Pancreas (tissue), 10 donors: ENCODE measurements around the gene BMF. TPM values are rescaled to one million over a fixed set of nuclear protein-coding genes. Genes with fewer than 3 reads are reported as not detected.

Experiments
- ATAC-seq, 4 donors: fragments of 200-7000 bp; cut with Tn5 transposase; one replicate each; pipeline versions ENCODE4 v1.8.0 to v1.9.1; 2020; ENCODE audit warnings: mild to moderate bottlenecking in 4 of 4, moderate library complexity in 4 of 4
- DNase-seq, 6 donors: peaks; one replicate each; pipeline ENCODE4 v3.0.0-alpha.2; 2020
- FAIRE-seq: peaks from 2 replicates; lab custom pipeline; 2012; peaks lifted over from hg19 to GRCh38; lab: Jason Lieb, UNC
- H3K27ac ChIP-seq, 4 donors: fragments of 200-600 bp; sonication (generic); 1 replicate in 3 of 4; 2 replicates in 1 of 4; pipeline versions ENCODE4 v1.5.0 to v1.8.0; 2020
- H3K27me3 ChIP-seq, 4 donors: fragments of 200-600 bp; one replicate each; pipeline ENCODE4 v1.8.0; 2021
- H3K36me3 ChIP-seq, 3 donors: fragments of 200-600 bp; sonication (generic) in 1 of 3; one replicate each; pipeline versions ENCODE4 v1.5.0 to v1.8.0; 2020 to 2021
- H3K4me1 ChIP-seq, 3 donors: fragments of 200-600 bp; one replicate each; pipeline ENCODE4 v1.8.0; 2021
- H3K4me3 ChIP-seq, 4 donors: fragments of 200-600 bp; sonication (generic) in 2 of 4; one replicate each; pipeline versions ENCODE4 v1.5.0 to v1.8.0; 2020 to 2021
- H3K9me3 ChIP-seq, 4 donors: fragments of 200-600 bp; one replicate each; pipeline ENCODE4 v1.8.0; 2021
- WGBS, 2 donors: extraction: QIAGEN DNeasy Blood & Tissue Kit; methylation state at CpG; one replicate each; pipeline ENCODE4 v1.1.7; 2013; 5-methylcytosine and 5-hydroxymethylcytosine counted together
- intact Hi-C, 3 donors: fragments of 100-400 bp; cut with DNase I; formaldehyde crosslinking; loops; one replicate each; pipeline versions ENCODE4 v1.11.1 to v1.14.2; 2022
- polyA plus RNA-seq, 2 donors: library from polyadenylated mRNA; stranded (reverse); fragments of 200-250 nt; gene quantifications; one replicate each; pipeline ENCODE4 v1.2.3, GENCODE V29; 2013
- total RNA-seq, 6 donors: library from RNA; stranded (reverse); fragmentation: NEBNext Ultra II Directional in 4 of 6; extraction: Animal tissue kit (Norgen Biotek cat#: 25700) in 4 of 6; gene quantifications; one replicate each; pipeline versions ENCODE4 v1.2.1 to v1.2.4, GENCODE V29; 2021 to 2023
- TF ChIP-seq, protein P1 (sequence below), 4 donors: fragments of 200-600 bp; sonication (generic) in 3 of 4; IDR thresholded peaks; one replicate each; pipeline versions ENCODE4 v1.5.0 to v1.8.0; 2021; ENCODE audit warnings: antibody characterized with exemption in 4 of 4
- donor health status: healthy with polysubstance abuse.
- donor health status: DM: no; HTN: no; CAD: no; lungs with moderate emphysema.
- donor health status: DM: no; HTN: no; CAD: no.
- donor health status: control.
- donor health status: control.
- donor health status: Bipolar disorder and iron deficiency.
- donor health status: DM: yes; HTN: yes; CAD: no.
- donor health status: DM: no; HTN: no; CAD: no.
- donor health status: DM: no; HTN: no; CAD: no.
- donor health status: DM: yes; HTN: yes; CAD: no.

The BMF gene
- total and polyA plus RNA-seq, 8 donors, result 4.1 to 25.9 (median 6.1) TPM

DNA sequence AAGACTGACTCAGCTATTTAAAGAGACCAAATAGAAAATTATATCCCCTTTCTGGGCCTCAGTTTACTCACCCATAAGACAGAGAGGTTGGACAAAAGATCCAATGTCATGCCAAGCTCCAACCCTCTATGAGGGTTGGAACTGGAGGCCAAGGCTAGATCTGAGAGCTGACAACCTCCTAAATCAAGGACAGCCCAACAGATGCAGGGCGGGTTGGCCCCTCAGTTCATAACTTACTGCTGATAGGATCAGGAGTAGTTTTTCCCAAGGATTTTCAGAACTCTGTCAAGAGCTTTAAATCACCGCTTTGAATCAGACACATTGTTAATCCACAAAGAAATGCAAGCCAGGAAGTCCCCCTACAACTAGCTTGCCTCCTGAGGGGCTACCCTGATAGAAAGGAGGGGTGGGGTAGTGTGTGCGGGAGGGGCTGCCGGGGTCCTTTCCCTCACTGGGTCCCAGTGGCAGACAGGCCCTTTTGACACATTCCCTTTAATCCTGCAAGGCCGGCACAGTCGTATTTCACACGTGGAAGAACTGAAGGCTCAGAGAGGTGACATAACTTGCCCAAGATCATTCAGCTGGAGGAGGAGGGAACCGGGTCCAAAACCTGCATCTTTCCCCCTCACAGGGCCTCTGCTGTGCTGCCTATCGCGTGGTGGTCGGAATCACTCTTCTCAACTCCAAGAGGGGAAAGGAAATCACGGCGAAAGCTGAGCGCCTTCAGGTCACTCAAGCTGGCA, 21.4 kb downstream of the BMF start:
- WGBS, 2 donors, result 72 to 77% methylated on average over 14 of the region's 14 CpGs
- H3K4me1 ChIP-seq, result peaks cover 28 to 45% (median 37%) of the 10 kb centered on the region in 3 donors
- no peaks in the 10 kb centered on the region for H3K36me3 ChIP-seq
- H3K4me3 ChIP-seq, result no peak overlapping the region
- no peaks in the 10 kb centered on the region for H3K27me3 ChIP-seq
- H3K27ac ChIP-seq, result no peak overlapping the region
- no peak for FAIRE-seq
- intact Hi-C loops, result no loop called here
- H3K9me3 ChIP-seq, result no peaks in the 10 kb centered on the region
- TF ChIP-seq, protein P1, sequence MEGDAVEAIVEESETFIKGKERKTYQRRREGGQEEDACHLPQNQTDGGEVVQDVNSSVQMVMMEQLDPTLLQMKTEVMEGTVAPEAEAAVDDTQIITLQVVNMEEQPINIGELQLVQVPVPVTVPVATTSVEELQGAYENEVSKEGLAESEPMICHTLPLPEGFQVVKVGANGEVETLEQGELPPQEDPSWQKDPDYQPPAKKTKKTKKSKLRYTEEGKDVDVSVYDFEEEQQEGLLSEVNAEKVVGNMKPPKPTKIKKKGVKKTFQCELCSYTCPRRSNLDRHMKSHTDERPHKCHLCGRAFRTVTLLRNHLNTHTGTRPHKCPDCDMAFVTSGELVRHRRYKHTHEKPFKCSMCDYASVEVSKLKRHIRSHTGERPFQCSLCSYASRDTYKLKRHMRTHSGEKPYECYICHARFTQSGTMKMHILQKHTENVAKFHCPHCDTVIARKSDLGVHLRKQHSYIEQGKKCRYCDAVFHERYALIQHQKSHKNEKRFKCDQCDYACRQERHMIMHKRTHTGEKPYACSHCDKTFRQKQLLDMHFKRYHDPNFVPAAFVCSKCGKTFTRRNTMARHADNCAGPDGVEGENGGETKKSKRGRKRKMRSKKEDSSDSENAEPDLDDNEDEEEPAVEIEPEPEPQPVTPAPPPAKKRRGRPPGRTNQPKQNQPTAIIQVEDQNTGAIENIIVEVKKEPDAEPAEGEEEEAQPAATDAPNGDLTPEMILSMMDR (IDR thresholded peaks at IDR 0.05), result no peak
- no peak for DNase-seq
- ATAC-seq, result no peak

DNA sequence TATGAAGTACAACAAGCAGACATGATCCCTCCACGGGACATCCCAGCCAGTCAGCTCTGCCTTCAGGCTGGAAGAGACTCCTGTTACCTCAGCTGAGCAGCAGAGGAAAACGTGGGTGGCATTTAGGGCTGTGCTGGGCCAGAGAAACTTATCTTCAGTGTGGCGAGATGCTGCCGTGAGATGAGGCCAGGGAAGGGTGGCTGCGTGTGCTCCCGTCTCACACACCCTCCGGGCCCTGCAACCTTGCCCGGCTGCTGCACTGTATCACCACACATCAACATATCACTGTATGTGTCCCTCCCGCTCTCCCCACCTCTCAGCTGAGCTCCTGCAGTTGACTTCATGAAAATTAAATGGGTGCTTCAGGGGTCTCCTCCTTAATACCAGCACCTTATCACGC, 23.4 kb downstream of the BMF start:
- Histone ChIP-seq H3K27me3 (no peaks in the 10 kb centered on the region), H3K36me3 (no peaks in the 10 kb centered on the region), H3K4me1 (peaks cover 26 to 42% (median 29%) of the 10 kb centered on the region in 3 donors), H3K27ac (no peak overlapping the region), H3K9me3 (no peaks in the 10 kb centered on the region), H3K4me3 (no peak overlapping the region)
- 68 to 75% methylated on average over 10 of the region's 10 CpGs for WGBS, 2 donors
- intact Hi-C loops, result no loop called here
- FAIRE-seq (no peak), DNase-seq (no peak), ATAC-seq (no peak)
- TF ChIP-seq, protein P1 (IDR thresholded peaks at IDR 0.05), result no peak

DNA sequence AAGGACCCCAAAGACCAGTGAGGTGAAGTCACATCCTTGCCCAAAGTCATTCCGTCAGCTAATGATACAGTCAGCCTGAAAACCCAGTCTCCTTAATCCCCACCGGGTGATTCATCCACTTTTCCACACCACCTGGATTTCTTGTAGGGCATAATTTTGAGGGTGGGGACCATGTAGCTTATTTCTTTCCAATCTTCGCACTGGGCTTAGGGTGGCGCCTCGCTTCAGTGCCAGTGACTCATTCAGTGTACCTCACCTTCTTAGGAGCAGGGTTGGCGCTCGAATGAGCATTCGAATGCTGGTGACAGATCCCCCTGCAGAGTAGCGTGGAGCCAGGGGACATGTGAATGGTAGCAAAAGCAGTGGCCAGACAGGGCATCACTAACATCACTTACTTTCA, 24.0 kb downstream of the BMF start:
- Histone ChIP-seq H3K9me3 (no peaks in the 10 kb centered on the region), H3K36me3 (no peaks in the 10 kb centered on the region), H3K27me3 (no peaks in the 10 kb centered on the region), H3K4me3 (no peak overlapping the region), H3K4me1 (peaks cover 20 to 36% (median 29%) of the 10 kb centered on the region in 3 donors), H3K27ac (no peak overlapping the region)
- 95 to 97% methylated on average over 9 of the region's 9 CpGs for WGBS, 2 donors
- no peak for ATAC-seq
- FAIRE-seq, result no peak
- no peak for DNase-seq
- TF ChIP-seq, protein P1 (IDR thresholded peaks at IDR 0.05), result no peak
- intact Hi-C loops, result no loop called here

DNA sequence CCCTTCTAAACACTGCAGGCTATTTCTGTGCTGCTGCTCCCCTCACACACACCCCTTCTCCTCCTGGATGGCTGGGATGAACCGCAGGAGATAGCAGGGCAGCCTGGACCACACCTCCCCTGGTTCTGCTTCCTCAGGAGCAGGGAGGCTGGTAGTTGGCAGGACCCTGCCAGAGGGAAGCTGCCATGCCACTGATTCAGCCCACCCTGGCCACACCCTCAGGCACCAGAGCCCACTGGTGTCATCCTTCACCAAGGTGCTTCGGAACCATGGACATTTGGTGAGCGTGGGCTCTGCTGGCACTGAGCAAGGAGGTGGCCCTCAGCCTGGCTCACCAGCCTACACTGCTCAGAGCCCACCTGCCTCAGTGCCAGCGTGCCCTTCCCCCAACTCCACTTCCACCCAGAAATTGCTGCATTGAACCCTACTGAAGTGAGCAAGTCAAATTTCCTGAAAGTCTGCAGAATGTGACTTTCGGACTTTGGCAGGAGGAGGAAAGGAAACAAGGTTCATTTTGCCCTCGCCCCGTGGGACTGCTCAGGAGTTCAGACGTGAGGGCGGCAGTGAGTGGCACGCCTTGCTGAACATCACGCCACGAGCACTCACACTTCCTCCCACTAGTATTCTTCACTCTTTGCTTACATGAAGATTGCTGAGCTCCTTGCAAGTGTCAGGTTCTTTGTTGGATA, 26.3 kb downstream of the BMF start:
- TF ChIP-seq, protein P1 (IDR thresholded peaks at IDR 0.05), result no peak
- peak overlapping the region; percentile 34 to 86 (median 65) for H3K27ac ChIP-seq
- no peaks in the 10 kb centered on the region for H3K9me3 ChIP-seq
- 64 to 65% methylated on average over 12 of the region's 12 CpGs for WGBS, 2 donors
- DNase-seq, result no peak
- peaks cover 4 to 20% (median 12%) of the 10 kb centered on the region in 3 donors for H3K4me1 ChIP-seq
- FAIRE-seq, result no peak
- H3K4me3 ChIP-seq, result peak overlapping the region in 1 of 4 donors; percentile 31
- H3K27me3 ChIP-seq, result no peaks in the 10 kb centered on the region
- intact Hi-C loops, result no loop called here
- peak; percentile 8 to 33 (median 25) for ATAC-seq
- no peaks in the 10 kb centered on the region for H3K36me3 ChIP-seq
